HuH-7 (cell line): ENCODE results near the gene TNRC6B.
"Not testable (repeated sequence)": the region's sequence is repeated elsewhere in the genome, so short reads cannot be mapped to it uniquely, and the experiment has no call there.

Experiments
- DNase-seq: peaks from one replicate; pipeline ENCODE4 v3.0.0; 2011; ENCODE audit warnings: low spot score

The TNRC6B gene

GRCh38 chr22:40177738-40178416 lies at the start of gene TNRC6B:
TSS of gene TNRC6B (plus strand) at chr22:40177925. CDS start at chr22:40178136, 211 bp downstream.
- DNase-seq = peak; percentile 49

DNA sequence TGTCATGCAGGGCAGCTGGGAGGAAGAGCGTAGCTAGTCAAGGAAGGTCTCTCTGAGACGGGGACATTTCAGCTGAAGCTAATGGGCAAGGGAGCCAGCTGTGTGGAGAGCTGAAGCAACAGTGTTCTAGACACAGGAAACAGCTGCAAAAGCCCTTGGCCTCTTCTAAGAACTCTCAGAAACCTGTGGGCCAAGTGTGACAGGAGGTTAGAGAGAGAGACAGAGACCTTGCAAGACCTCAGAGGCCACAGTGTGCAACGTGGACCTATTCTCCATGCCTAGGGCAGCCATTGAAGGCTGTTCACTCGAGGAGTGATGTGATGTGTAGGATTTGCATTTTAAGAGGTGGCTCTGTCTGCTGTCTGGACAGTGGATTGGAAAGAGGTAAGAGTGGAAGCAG lies 48.7 kb upstream of the TNRC6B start:
- no peak for DNase-seq

GRCh38 chr22:40137132-40137531 lies 40.6 kb upstream of the TNRC6B start:
- DNase-seq = peak; percentile 26

GRCh38 chr22:40138866-40139265 lies 38.9 kb upstream of the TNRC6B start:
- no peak for DNase-seq

DNA sequence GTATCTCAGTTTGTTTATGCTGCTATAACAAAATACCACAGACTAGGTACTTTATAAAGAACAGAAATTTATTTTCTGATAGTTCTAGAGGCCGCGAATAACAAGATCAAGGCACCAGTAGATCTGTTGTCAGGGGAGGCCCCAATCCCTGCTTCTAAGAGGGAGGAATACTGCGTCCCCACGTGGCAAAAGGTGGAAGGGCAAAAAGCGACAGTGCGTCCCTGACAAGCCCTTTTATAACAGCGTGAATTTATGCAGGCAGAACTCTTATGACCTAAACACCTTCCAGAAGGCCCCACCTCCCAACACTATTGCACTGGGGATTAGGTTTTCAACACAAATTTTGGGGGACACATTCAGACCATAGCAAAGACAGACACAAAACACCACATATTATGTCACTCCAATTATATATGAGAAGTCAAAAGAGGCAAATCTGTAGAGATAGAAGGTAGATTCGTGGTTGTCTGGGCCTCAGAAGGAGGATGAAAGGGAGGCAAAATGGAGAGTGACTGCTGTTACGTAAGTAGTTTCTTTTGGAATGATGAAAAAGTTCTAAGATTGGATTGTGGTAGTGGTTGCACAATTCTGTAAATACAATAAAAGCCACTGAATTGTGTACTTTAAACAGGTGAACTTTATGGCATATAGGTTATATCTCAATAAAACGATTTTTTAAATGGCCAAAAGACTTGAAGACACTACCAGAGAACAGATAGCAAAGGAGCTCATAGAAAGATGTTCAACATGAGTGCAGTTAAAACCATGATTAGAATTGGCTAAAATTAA lies 30.1 kb upstream of the TNRC6B start:
- DNase-seq = peak; percentile 45

DNA sequence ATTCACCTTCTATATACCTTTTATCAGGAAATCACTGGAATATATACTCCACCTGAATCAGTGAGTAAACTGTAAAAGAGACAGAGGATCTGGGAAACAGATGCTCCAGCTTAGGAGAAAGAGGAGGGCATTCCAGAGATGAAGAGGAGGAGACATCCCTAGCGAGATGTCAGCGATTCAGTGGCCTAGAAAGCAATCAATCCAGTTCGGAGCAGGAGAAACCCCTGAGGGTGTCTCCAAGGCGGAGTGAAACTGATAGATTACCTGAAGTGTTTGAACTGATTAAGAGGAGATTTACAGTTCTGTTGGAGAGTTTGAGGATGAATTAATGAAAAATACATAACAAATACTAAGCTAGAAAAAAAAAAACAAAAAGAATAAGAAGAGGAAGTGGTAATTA lies 24.5 kb upstream of the TNRC6B start:
- no peak for DNase-seq

DNA sequence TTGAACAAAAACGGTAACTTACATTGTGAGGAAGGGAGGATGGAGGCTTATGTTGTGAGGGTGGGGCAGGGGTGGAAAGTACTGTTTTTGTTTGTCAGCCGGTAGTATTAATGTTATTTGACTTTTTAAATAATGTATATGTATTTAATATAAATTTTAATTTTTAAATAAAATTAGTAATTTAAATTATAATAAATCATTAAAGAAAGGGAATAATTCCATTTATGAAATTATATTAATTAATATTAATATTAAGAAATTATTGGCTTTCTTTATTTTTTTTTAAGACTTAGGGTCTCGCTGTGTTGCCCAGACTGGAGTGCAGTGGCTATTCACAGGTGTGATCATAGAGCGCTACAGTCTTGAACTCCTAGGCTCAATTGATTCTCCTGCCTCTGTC lies 24.0 kb upstream of the TNRC6B start:
- DNase-seq = no peak

- DNase-seq = peak; percentile 73
Measured at GRCh38 chr22:40156001-40156516, 21.7 kb upstream of the TNRC6B start.

- not testable (repeated sequence) for DNase-seq
Measured at GRCh38 chr22:40156682-40157081, 21.0 kb upstream of the TNRC6B start.

DNA sequence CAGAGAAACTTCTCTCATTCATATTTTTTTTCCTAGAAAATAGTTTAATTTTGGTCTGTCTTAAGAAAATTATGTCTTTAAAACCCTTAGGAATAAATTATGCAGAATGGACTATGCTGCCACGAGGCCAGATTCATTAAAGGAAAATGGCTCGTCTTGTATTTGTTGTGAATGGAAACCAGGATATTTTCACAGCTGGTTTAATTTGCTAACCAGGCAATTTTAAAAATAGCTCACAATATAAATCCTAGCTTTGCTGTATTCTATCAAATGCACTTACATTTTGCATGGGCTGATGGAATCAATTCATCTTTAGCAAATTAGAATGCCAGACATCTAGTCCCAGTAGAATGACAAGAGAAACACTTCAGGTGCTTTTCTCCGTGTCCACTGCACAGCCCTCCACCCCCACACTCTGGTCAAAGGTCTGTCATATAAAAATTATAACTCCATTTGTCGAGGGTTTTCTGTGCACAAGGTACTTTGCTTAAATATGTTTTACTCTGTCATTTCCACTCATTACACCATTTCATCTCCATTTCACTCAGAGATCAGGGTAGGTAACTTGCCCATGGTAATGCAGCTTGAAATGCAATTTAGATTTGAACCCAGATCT lies 20.3 kb upstream of the TNRC6B start:
- no peak for DNase-seq

DNA sequence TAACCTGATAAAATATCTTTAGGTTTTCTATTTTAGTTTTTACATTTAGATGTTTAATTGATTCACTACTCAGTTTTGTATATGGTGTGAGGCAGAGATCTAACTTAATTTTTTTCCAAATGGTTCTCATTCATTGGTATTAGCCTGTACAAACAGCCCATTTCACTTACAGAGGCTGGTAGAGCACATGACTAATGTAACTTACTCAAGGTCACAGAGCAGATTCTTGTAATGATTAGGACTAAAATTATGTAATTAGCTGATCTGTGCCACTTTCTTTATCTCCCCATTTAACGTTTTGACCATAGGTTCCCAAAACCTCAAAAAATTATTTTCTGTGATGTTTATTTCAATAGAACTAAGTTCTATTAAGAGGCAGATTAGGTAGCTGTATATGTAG lies 16.5 kb upstream of the TNRC6B start:
- DNase-seq = no peak

- not testable (repeated sequence) for DNase-seq
Measured at GRCh38 chr22:40165537-40165936, 12.2 kb upstream of the TNRC6B start.

- DNase-seq = no peak
Measured at GRCh38 chr22:40175611-40176244, 2.0 kb upstream of the TNRC6B start.

DNA sequence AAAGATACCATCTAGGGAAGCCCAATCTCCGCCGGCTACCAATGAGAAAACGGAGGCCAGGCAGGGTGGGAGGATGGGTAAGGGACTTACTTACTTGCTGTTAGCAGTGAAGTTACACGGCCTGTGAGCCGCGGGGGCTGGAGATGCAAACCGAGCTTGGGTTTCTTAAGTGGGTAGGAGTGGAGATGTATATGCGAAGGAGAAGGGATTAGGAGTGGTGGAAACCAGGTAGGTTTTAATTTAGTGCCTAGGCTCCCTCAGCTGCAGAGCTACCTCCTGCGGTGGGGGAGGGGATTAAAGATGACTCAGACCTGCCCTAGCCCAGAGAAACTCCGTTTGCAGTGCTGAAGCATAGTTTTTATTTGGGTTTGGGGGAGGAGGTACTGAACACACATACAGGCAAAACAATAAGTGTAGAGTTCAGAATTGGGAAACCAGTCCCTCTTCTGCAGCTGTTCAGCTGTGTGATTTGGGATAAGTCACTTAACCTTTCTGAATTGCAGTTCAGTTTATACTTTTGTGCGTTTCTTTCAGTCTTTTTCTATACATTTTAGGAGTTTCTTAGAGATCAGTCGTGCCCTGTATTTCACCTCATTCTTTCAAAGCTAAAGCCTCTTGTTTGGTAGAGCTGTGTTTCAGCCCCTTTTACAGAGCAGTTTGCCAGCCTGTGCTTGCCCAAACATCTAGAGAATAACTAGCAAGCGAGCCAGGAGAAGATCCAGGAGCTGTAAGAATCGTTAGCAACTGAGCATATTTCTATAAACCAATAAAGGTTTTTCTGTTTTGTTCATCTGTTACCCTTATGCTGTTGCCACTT lies 596 bp upstream of the TNRC6B start:
- no peak for DNase-seq

- no peak for DNase-seq
Measured at GRCh38 chr22:40178417-40179409, 988 bp downstream of the TNRC6B start.

GRCh38 chr22:40179526-40179925 lies 1.8 kb downstream of the TNRC6B start:
- no peak for DNase-seq

DNA sequence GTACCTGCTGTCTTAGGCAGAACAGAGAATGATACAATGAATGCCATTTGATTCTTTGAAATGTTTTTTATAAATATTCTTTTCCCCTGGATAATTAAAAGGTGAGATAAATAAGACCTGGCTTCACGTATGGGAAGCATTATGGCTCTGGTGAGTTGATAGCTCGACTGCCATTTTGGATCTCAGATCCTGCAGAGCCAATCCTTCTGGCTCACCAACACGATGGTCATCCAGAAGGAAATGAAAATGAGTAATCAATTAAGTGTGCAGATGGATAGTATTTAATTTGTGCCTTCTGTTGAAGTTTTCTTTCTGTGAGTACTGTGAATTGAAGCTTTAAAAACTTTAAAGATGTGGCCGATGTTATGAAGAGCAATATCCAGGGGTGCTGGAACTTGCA lies 2.7 kb downstream of the TNRC6B start:
- DNase-seq = no peak

GRCh38 chr22:40181323-40181722 lies 3.6 kb downstream of the TNRC6B start:
- no peak for DNase-seq

- DNase-seq = no peak
Measured at GRCh38 chr22:40182231-40182835, 4.6 kb downstream of the TNRC6B start.
